ENCODE data around the gene ZNF764. TPM values are rescaled to one million over a fixed set of nuclear protein-coding genes. Genes with fewer than 3 reads are reported as not detected.

Gene ZNF764
- total RNA-seq, 1 donor from 2014 or later: 39.0 TPM

- Mint-ChIP-seq H3K4me1 (ENCODE audit: low read depth, unreplicated experiment) (no peaks in the 10 kb centered on the region), H3K4me3 (ENCODE audit: unreplicated experiment) (no peak overlapping the region), H3K36me3 (ENCODE audit: unreplicated experiment) (no peaks in the 10 kb centered on the region), H3K9me3 (ENCODE audit: unreplicated experiment) (peaks cover 2% of the 10 kb centered on the region), H3K27me3 (ENCODE audit: unreplicated experiment) (peaks cover 3% of the 10 kb centered on the region), H3K27ac (ENCODE audit: unreplicated experiment) (no peak overlapping the region)
- DNase-seq: no peak
- TF ChIP-seq CTCF (IDR thresholded peaks at IDR 0.05; ENCODE audit: partially characterized antibody, unreplicated experiment): no peak
These were observed 38.8 kb downstream of the ZNF764 start for GRCh38 chr16:30519120-30520049.

GRCh38 chr16:30518552-30518951 lies 39.6 kb downstream of the ZNF764 start:
- DNase-seq: no peak
- peaks cover 2% of the 10 kb centered on the region for H3K9me3 Mint-ChIP-seq (ENCODE audit: unreplicated experiment)
- H3K27ac Mint-ChIP-seq (ENCODE audit: unreplicated experiment): no peak overlapping the region
- H3K4me1 Mint-ChIP-seq (ENCODE audit: low read depth, unreplicated experiment): no peaks in the 10 kb centered on the region
- H3K4me3 Mint-ChIP-seq (ENCODE audit: unreplicated experiment): no peak overlapping the region
- no peaks in the 10 kb centered on the region for H3K36me3 Mint-ChIP-seq (ENCODE audit: unreplicated experiment)
- TF ChIP-seq CTCF (IDR thresholded peaks at IDR 0.05; ENCODE audit: partially characterized antibody, unreplicated experiment): no peak
- H3K27me3 Mint-ChIP-seq (ENCODE audit: unreplicated experiment): peaks cover 3% of the 10 kb centered on the region

- Mint-ChIP-seq H3K9me3 (ENCODE audit: unreplicated experiment) (peaks cover 2% of the 10 kb centered on the region), H3K36me3 (ENCODE audit: unreplicated experiment) (no peaks in the 10 kb centered on the region), H3K4me3 (ENCODE audit: unreplicated experiment) (no peak overlapping the region), H3K4me1 (ENCODE audit: low read depth, unreplicated experiment) (no peaks in the 10 kb centered on the region), H3K27me3 (ENCODE audit: unreplicated experiment) (peaks cover 7% of the 10 kb centered on the region), H3K27ac (ENCODE audit: unreplicated experiment) (no peak overlapping the region)
- TF ChIP-seq CTCF (IDR thresholded peaks at IDR 0.05; ENCODE audit: partially characterized antibody, unreplicated experiment): no peak
- no peak for DNase-seq
These were observed 42.9 kb downstream of the ZNF764 start for GRCh38 chr16:30515275-30515674.

- no peaks in the 10 kb centered on the region for H3K4me1 Mint-ChIP-seq (ENCODE audit: low read depth, unreplicated experiment)
- TF ChIP-seq CTCF (IDR thresholded peaks at IDR 0.05; ENCODE audit: partially characterized antibody, unreplicated experiment): no peak
- no peak for DNase-seq
- no peak overlapping the region for H3K27ac Mint-ChIP-seq (ENCODE audit: unreplicated experiment)
- no peaks in the 10 kb centered on the region for H3K36me3 Mint-ChIP-seq (ENCODE audit: unreplicated experiment)
- H3K27me3 Mint-ChIP-seq (ENCODE audit: unreplicated experiment): peaks cover 4% of the 10 kb centered on the region
- no peaks in the 10 kb centered on the region for H3K9me3 Mint-ChIP-seq (ENCODE audit: unreplicated experiment)
- H3K4me3 Mint-ChIP-seq (ENCODE audit: unreplicated experiment): no peak overlapping the region
These were observed 46.7 kb downstream of the ZNF764 start for GRCh38 chr16:30511509-30511908.

GRCh38 chr16:30510376-30510938 lies 47.7 kb downstream of the ZNF764 start:
- Mint-ChIP-seq H3K4me1 (ENCODE audit: low read depth, unreplicated experiment) (no peaks in the 10 kb centered on the region), H3K4me3 (ENCODE audit: unreplicated experiment) (no peak overlapping the region), H3K27ac (ENCODE audit: unreplicated experiment) (no peak overlapping the region), H3K36me3 (ENCODE audit: unreplicated experiment) (no peaks in the 10 kb centered on the region), H3K27me3 (ENCODE audit: unreplicated experiment) (peaks cover 4% of the 10 kb centered on the region), H3K9me3 (ENCODE audit: unreplicated experiment) (no peaks in the 10 kb centered on the region)
- no peak for TF ChIP-seq CTCF (IDR thresholded peaks at IDR 0.05; ENCODE audit: partially characterized antibody, unreplicated experiment)
- no peak for DNase-seq
